GM18502 (cell line): ENCODE results near the gene LIMA1.
"Not testable (repeated sequence)": the region's sequence is repeated elsewhere in the genome, so short reads cannot be mapped to it uniquely, and the experiment has no call there.

ENCODE experiments used
- ATAC-seq: cut with Tn5 transposase; IDR thresholded peaks from one replicate; pipeline ENCODE4 v1.9.1; 2021; ENCODE audit warnings: mild to moderate bottlenecking; ENCODE audit not compliant: unreplicated experiment, poor library complexity

LIMA1 gene

GRCh38 chr12:50290692-50291091, 7.4 kb upstream of the LIMA1 start:
- ATAC-seq = not testable (repeated sequence)

DNA sequence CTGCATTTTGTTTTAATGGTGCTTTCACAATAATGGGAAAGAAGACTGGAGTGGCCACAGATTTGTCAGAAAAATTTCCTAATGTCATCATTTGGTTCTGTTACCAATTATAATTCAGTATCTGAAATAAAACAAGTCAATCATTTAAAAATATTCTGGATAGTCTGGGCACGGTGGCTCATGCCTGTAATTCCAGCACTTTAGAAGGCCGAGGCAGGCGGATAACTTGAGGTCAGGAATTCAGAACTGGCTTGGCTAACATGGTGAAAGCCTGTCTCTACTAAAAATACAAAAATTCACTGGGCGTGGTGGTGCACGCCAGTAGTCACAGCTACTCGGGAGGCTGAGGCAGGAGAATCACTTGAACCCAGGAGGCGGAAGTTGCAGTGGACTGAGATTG, 4.0 kb upstream of the LIMA1 start:
- no peak for ATAC-seq

- no peak for ATAC-seq
These were observed 1.9 kb upstream of the LIMA1 start for GRCh38 chr12:50285253-50285652.

DNA sequence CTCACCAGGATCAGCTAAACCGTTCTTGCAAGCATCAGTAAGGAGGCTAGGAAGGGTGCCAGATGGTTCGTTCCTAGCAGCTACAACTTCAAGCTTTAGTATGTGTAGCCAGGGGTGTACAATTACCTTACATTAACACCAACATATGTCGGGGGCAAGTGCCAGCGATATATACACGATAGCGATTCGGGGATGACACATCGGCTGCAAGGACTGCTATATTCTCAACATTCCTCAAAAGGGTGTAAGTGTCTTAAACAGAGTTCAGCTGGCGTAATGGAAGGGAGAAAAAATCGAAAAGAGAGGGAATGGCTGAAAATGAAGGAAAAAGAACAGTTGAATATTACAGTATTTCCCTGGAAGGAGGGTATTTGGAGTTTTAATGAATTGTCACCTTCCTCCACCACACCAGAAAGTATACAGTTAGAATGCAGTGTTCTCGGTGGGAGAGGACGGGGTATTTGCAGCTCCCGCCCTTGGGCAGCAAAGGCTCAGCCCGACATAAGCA, 545 bp downstream of the LIMA1 start:
- ATAC-seq = no peak

GRCh38 chr12:50279501-50279900, 3.8 kb downstream of the LIMA1 start:
- ATAC-seq = no peak

GRCh38 chr12:50276912-50277671, 6.2 kb downstream of the LIMA1 start:
- ATAC-seq = no peak

DNA sequence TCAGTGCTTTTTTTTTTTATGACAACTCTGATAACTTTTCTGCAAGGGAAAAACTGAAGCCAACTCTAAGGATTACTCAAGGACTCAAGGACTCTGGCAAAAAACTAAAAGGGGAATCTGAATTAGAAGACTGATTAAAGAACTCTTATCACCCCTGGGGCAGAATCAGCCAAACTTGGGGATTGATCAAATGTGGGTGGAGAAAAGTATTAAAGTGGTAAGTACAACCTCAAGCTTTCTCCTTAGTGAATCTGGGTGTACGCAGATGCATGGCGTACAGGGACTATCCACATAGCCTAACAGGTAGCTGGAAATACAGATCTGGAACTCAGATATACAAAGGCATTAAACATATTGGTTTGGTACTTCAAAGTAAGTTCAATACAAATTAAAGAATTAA, 7.3 kb downstream of the LIMA1 start:
- no peak for ATAC-seq

GRCh38 chr12:50275556-50275955, 7.8 kb downstream of the LIMA1 start:
- no peak for ATAC-seq

DNA sequence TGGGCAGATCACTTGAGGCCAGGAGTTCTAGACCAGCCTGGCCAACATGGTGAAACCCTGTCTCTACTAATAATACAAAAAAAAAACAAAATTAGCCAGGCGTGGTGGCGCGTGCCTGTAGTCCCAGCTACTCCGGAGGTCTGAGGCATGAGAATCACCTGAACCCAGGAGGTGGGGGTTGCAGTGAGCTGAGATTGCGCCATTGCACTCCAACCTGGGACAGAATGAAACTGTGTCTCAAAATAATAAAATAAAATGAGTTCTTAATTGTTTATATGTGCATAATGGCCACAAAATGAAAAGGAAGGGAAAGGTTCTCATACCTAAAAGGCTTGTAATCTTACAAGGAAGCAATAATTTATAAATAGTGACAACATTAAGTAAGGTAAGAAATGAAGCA, 8.2 kb downstream of the LIMA1 start:
- ATAC-seq = not testable (repeated sequence)

DNA sequence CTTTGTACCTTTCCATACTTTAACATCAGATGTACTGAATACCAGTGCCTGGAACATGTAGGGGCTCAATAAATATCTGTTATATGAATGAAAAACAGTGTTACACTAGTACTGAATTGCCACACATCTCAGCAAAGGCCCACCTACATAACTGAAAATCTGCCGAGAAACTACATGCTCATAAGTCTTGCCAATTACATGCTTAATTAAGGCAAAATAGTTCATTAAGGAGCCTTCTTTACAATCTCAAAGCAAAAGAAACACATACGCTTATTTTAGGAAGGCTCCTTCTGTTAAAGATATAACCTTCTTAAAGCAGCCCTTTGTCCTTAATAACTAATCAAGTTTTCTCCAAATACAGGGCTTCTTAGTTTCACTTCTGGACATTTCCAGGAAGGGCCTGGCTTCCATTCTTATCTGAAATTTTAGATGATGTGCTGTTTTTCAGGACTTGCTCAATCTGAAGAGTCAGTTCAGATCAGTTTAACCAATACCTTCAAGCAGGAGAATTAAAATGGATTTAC, 11.5 kb downstream of the LIMA1 start:
- no peak for ATAC-seq

- no peak for ATAC-seq
These were observed 14.8 kb downstream of the LIMA1 start for GRCh38 chr12:50268482-50268881.

- ATAC-seq = no peak
These were observed 17.4 kb downstream of the LIMA1 start for GRCh38 chr12:50265770-50266524.

DNA sequence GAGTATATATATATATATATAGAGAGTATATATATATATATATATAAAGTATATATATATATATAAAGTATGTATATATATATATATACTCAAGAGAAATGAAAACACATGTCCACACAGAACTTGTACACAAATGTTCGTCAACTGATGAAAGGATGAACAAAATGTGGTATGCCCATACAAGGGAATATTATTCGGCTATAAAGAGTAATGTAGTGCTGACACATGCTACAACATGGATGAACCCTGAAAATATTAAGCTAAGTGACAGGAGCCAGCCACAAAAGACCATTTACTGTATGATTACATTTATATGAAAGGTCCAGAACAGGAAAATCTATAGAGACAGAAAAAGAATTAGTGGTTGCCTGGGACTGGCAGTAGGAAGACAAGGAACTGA, 19.5 kb downstream of the LIMA1 start:
- ATAC-seq = no peak

DNA sequence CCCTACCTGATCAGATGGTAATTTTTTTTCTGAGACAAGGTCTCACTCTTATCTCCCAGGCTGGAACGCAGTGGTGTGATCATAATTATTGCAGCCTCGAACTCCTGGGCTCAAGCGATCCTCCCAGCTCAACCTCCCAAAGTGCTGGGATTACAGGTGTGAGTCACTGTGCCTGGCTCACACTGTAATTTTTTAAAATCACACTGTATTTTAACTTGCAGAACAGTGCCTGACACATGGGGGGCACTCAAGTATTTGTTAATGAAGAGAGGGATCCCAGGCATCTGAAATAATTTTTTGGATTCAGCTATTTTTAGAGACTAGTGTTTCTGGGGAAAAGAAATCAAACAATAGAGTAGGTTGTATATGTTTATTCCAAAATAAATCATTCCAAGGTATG, 21.7 kb downstream of the LIMA1 start:
- ATAC-seq = no peak

GRCh38 chr12:50258167-50258551, 25.2 kb downstream of the LIMA1 start:
- no peak for ATAC-seq

DNA sequence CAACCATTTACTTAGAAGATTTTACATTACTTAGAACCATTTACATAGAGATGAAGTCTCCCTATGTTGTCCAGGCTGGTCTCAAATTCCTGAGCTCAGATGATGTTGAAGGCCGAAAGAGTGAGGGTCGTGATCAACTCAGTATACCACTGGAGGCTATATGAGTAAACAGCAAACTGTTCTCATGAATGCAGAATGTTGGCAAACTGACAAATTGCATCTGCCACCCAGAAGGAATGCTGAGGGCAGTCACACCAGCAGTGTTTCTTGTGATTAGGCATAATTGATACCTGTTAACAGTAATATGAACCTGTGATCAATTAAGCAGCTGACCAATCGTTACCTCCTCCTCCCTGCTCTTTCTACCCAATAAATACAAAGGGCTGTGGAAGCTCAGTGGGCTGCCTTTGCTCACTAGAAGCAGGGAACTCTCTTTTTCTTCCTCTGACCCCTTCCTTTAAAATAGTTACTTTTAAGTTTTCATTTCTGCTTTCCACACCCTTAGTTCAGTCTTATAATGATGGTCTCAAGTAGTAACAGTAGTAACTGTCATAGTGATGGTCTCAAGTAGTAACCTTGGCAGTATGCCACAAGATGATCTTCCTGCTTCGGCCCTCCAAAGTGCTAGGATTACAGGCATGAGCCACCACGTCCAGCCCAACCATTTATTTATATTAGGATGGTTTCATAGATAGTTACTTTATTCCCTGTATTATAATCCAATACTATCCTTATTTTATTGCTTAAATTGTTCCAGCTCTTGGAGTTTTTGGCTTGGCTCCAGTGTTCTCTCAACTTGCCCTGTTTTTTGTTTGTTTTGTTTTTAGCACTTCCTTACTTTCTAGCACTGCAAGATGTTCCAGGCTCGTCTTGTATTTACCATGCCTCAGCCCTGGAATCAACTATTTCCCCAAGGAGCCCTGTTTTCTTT, 25.8 kb downstream of the LIMA1 start:
- ATAC-seq = no peak

GRCh38 chr12:50256761-50257160, 26.6 kb downstream of the LIMA1 start:
- no peak for ATAC-seq

- ATAC-seq = no peak
These were observed 30.2 kb downstream of the LIMA1 start for GRCh38 chr12:50252977-50253602.

DNA sequence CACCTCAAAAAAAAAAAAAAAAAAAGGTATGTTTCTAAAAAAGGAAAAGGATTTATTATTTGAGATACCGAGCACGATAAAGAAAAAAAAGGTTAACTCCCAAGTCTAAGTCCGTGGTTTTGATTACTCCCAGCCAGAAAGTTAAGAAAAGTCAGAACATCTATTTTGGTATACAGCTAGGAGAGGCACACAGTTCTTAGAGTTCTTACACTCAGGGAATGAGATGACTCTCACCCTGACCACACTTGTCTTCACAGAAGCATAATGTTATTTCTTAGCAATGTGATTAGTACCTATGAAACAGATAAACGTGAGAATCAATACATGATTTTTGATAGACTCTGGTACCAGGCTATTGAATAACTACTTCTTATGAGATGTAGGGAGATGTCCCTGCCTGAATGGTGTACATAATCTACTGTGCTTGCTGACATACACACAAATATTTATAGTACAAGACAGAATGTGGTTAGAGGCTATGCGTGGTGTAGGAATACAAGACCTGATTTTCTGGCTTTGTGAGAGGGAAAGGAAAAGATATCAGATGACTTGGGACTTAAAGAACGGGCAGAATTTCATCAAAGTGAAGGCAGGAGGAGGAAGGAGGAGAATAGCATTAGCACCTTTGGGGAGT, 31.6 kb downstream of the LIMA1 start:
- ATAC-seq = no peak
